Neural cell (in vitro differentiated cells): ENCODE data around the gene NUBP2. TPM values are rescaled to one million over a fixed set of nuclear protein-coding genes. Genes with fewer than 3 reads are reported as not detected.

Experiments
- H2AFZ ChIP-seq: fragments of 200-600, 300-800 bp; sonication (generic), shearing (Covaris generic); 2 replicates; pipeline ENCODE4 v1.6.0; 2014; ENCODE audit warnings: low read depth, mild to moderate bottlenecking, antibody characterized with exemption, low read length, moderate library complexity
- H3F3A ChIP-seq: fragments of 200-600 bp; shearing (Covaris generic); 2 replicates; pipeline ENCODE4 v1.6.1; 2016; ENCODE audit warnings: mild to moderate bottlenecking, moderate library complexity, mixed read lengths, antibody characterized with exemption, low read length; ENCODE audit not compliant: insufficient read depth, poor library complexity, severe bottlenecking
- H3K27ac ChIP-seq: fragments of 200-600, 300-800 bp; sonication (generic), shearing (Covaris generic); 2 replicates; pipeline ENCODE4 v1.5.1; 2014; ENCODE audit warnings: mild to moderate bottlenecking, low read length, moderate library complexity
- H3K27me3 ChIP-seq: fragments of 300-800, 200-600 bp; sonication (generic), shearing (Covaris generic); 2 replicates; pipeline ENCODE4 v1.6.0; 2014; ENCODE audit warnings: mild to moderate bottlenecking, low read depth, low read length, moderate library complexity; ENCODE audit not compliant: insufficient read depth
- H3K36me3 ChIP-seq: fragments of 300-800, 200-600 bp; sonication (generic), shearing (Covaris generic); 2 replicates; pipeline ENCODE4 v1.5.1; 2014; ENCODE audit warnings: mild to moderate bottlenecking, antibody characterized with exemption, low read length, moderate library complexity; ENCODE audit not compliant: insufficient read depth
- H3K4me2 ChIP-seq: fragments of 300-800, 200-600 bp; sonication (generic), shearing (Covaris generic); 2 replicates; pipeline ENCODE4 v1.6.0; 2014; ENCODE audit warnings: mild to moderate bottlenecking, low read length
- H3K4me3 ChIP-seq: fragments of 300-800, 200-600 bp; sonication (generic), shearing (Covaris generic); 2 replicates; pipeline ENCODE4 v1.5.1; 2014; ENCODE audit warnings: mild to moderate bottlenecking, low read length, moderate library complexity
- H3K79me2 ChIP-seq: fragments of 200-600 bp; shearing (Covaris generic); replicated peaks from 2 replicates; pipeline ENCODE4 v1.6.0; 2014; ENCODE audit warnings: mild to moderate bottlenecking, low read length, moderate library complexity; ENCODE audit not compliant: insufficient read depth
- H3K9ac ChIP-seq: fragments of 300-800, 200-600 bp; sonication (generic), shearing (Covaris generic); 2 replicates; pipeline ENCODE4 v1.6.1; 2016; ENCODE audit warnings: mild to moderate bottlenecking, low read length, mixed read lengths
- H3K9me2 ChIP-seq: fragments of 200-600 bp; shearing (Covaris generic); 2 replicates; pipeline ENCODE4 v1.6.1; 2016; ENCODE audit warnings: mild to moderate bottlenecking, low read length, mixed read lengths; ENCODE audit not compliant: insufficient read depth
- H3K9me3 ChIP-seq: fragments of 200-600, 300-800 bp; sonication (generic), shearing (Covaris generic); 2 replicates; pipeline ENCODE4 v1.6.1; 2016; ENCODE audit warnings: mild to moderate bottlenecking, mixed run types, low read length, moderate library complexity, mixed read lengths
- H4K20me1 ChIP-seq: fragments of 200-600 bp; shearing (Covaris generic); 2 replicates; pipeline ENCODE4 v1.6.1; 2016; ENCODE audit warnings: mild to moderate bottlenecking, mixed run types; ENCODE audit not compliant: insufficient read depth
- EP300 ChIP-seq: fragments of 450-650 bp; conservative IDR thresholded peaks from 2 replicates; pipeline ENCODE4 v1.6.1; 2014; ENCODE audit warnings: antibody characterized with exemption, mild to moderate bottlenecking, moderate library complexity; ENCODE audit not compliant: poor library complexity, severe bottlenecking
- EZH2 ChIP-seq: fragments of 200-600, 300-800 bp; shearing (Covaris generic), sonication (generic); IDR thresholded peaks from 2 replicates; pipeline ENCODE4 v1.6.1; 2014; ENCODE audit warnings: antibody characterized with exemption, low read length, borderline replicate concordance, mild to moderate bottlenecking; ENCODE audit not compliant: insufficient read depth, poor library complexity, severe bottlenecking
- MXI1 ChIP-seq: fragments of 450-650 bp; conservative IDR thresholded peaks from 2 replicates; pipeline ENCODE4 v1.6.1; 2014; ENCODE audit warnings: antibody characterized with exemption, mild to moderate bottlenecking; ENCODE audit not compliant: poor library complexity, severe bottlenecking
- POLR2AphosphoS5 ChIP-seq: IDR thresholded peaks from 2 replicates; pipeline ENCODE4 v1.6.1; 2012
- RAD21 ChIP-seq: fragments of 450-650 bp; conservative IDR thresholded peaks from 2 replicates; pipeline ENCODE4 v1.6.1; 2014; ENCODE audit warnings: antibody characterized with exemption, mild to moderate bottlenecking, moderate library complexity
- SMC3 ChIP-seq: fragments of 450-650 bp; conservative IDR thresholded peaks from 2 replicates; pipeline ENCODE4 v1.6.1; 2014; ENCODE audit warnings: antibody characterized with exemption, mild to moderate bottlenecking, moderate library complexity; ENCODE audit not compliant: poor library complexity
- TAF1 ChIP-seq: IDR thresholded peaks from 2 replicates; pipeline ENCODE4 v1.6.1; 2012; ENCODE audit warnings: low read depth
- polyA plus RNA-seq: library from polyadenylated mRNA; depleted of rRNA; stranded (reverse); fragments of >200 nt; gene quantifications from 2 replicates; pipeline ENCODE4 v1.2.3, GENCODE V29; 2014
- TF ChIP-seq, protein P1 (sequence below): IDR thresholded peaks from 2 replicates; pipeline ENCODE4 v1.6.1; 2012; ENCODE audit warnings: borderline replicate concordance
- TF ChIP-seq, protein P2 (sequence below): fragments of 450-650 bp; IDR thresholded peaks from 2 replicates; pipeline ENCODE4 v1.5.1; 2014; ENCODE audit warnings: antibody characterized with exemption, mild to moderate bottlenecking, moderate library complexity; ENCODE audit not compliant: poor library complexity, severe bottlenecking

Gene NUBP2
- polyA plus RNA-seq, 1 donor from 2014 or later, result 213 TPM

GRCh38 chr16:1815461-1815860, 32.7 kb downstream of the NUBP2 start:
- Histone ChIP-seq H3K9ac (no peak overlapping the region), H3K79me2 (no peaks in the 10 kb centered on the region), H3K27me3 (no peaks in the 10 kb centered on the region), H2AFZ (no peak overlapping the region), H3F3A (no peaks in the 10 kb centered on the region), H3K9me2 (no peaks in the 10 kb centered on the region), H3K4me3 (no peak overlapping the region), H3K4me2 (no peak overlapping the region), H4K20me1 (no peaks in the 10 kb centered on the region), H3K27ac (no peak overlapping the region), H3K9me3 (no peaks in the 10 kb centered on the region), H3K36me3 (no peaks in the 10 kb centered on the region)
- no peak for TF ChIP-seq TAF1
- TF ChIP-seq, protein P1, sequence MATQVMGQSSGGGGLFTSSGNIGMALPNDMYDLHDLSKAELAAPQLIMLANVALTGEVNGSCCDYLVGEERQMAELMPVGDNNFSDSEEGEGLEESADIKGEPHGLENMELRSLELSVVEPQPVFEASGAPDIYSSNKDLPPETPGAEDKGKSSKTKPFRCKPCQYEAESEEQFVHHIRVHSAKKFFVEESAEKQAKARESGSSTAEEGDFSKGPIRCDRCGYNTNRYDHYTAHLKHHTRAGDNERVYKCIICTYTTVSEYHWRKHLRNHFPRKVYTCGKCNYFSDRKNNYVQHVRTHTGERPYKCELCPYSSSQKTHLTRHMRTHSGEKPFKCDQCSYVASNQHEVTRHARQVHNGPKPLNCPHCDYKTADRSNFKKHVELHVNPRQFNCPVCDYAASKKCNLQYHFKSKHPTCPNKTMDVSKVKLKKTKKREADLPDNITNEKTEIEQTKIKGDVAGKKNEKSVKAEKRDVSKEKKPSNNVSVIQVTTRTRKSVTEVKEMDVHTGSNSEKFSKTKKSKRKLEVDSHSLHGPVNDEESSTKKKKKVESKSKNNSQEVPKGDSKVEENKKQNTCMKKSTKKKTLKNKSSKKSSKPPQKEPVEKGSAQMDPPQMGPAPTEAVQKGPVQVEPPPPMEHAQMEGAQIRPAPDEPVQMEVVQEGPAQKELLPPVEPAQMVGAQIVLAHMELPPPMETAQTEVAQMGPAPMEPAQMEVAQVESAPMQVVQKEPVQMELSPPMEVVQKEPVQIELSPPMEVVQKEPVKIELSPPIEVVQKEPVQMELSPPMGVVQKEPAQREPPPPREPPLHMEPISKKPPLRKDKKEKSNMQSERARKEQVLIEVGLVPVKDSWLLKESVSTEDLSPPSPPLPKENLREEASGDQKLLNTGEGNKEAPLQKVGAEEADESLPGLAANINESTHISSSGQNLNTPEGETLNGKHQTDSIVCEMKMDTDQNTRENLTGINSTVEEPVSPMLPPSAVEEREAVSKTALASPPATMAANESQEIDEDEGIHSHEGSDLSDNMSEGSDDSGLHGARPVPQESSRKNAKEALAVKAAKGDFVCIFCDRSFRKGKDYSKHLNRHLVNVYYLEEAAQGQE, result no peak
- TF ChIP-seq EZH2, result no peak
- no peak for TF ChIP-seq SMC3

- H3K27ac ChIP-seq, result no peak overlapping the region
- no peaks in the 10 kb centered on the region for H3K27me3 ChIP-seq
- H4K20me1 ChIP-seq, result no peaks in the 10 kb centered on the region
- H3K4me2 ChIP-seq, result no peak overlapping the region
- no peak overlapping the region for H2AFZ ChIP-seq
- H3K9me3 ChIP-seq, result no peaks in the 10 kb centered on the region
- H3K36me3 ChIP-seq, result no peaks in the 10 kb centered on the region
- no peak overlapping the region for H3K4me3 ChIP-seq
- no peaks in the 10 kb centered on the region for H3K9me2 ChIP-seq
- H3K9ac ChIP-seq, result no peak overlapping the region
- TF ChIP-seq EP300 (no peak), MXI1 (no peak), POLR2AphosphoS5 (no peak), SMC3 (no peak), RAD21 (no peak), TAF1 (no peak), EZH2 (no peak)
- TF ChIP-seq, protein P2, sequence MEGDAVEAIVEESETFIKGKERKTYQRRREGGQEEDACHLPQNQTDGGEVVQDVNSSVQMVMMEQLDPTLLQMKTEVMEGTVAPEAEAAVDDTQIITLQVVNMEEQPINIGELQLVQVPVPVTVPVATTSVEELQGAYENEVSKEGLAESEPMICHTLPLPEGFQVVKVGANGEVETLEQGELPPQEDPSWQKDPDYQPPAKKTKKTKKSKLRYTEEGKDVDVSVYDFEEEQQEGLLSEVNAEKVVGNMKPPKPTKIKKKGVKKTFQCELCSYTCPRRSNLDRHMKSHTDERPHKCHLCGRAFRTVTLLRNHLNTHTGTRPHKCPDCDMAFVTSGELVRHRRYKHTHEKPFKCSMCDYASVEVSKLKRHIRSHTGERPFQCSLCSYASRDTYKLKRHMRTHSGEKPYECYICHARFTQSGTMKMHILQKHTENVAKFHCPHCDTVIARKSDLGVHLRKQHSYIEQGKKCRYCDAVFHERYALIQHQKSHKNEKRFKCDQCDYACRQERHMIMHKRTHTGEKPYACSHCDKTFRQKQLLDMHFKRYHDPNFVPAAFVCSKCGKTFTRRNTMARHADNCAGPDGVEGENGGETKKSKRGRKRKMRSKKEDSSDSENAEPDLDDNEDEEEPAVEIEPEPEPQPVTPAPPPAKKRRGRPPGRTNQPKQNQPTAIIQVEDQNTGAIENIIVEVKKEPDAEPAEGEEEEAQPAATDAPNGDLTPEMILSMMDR, result no peak
- TF ChIP-seq, protein P1, result no peak
- H3K79me2 ChIP-seq, result no peaks in the 10 kb centered on the region
- no peaks in the 10 kb centered on the region for H3F3A ChIP-seq
Observed at GRCh38 chr16:1816396-1817275, 33.9 kb downstream of the NUBP2 start.
